ENCODE results near the gene CXADR.

DNA sequence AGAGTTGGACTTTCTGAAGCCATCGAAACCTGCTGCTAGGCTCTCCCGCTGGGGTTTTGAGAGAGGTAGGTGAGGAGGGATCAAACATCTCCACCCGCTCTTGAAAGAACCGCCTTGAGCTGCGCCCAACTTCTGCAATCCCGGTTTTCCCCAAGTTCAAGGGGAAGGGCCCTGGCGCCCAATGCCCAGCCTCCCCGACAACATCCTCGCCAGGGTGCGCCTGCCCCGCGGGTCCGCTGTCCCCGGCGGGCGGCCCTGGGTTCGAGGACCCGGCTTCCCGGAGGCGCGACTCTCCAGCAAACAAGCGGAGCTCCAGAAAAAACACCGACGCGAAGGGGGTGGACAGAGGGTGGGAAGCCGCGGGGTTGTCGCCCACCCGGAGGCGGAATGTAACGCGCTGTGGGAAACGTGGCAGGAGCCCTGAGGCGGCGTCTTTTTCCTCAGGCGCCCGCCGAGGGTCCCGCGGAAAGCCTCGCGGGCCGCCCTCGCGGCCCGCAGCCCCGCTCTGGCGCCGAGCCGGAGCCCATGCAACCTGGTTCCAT, 99.3 kb downstream of the CXADR start:
- TF ChIP-seq CTCF (IDR thresholded peaks at IDR 0.05) (no peak), EP300 (IDR thresholded peaks at IDR 0.05; ENCODE audit: low read depth) (no peak), POLR2AphosphoS5 (IDR thresholded peaks at IDR 0.05) (no peak), POLR2A (IDR thresholded peaks at IDR 0.05) (no peak)
